ENCODE measurements around the gene PSEN1.

PSEN1 gene

GRCh38 chr14:73239393-73240241 lies 103.3 kb downstream of the PSEN1 start:
- DNase-seq (ENCODE audit: low read depth in 2 of 2): no peak

DNA sequence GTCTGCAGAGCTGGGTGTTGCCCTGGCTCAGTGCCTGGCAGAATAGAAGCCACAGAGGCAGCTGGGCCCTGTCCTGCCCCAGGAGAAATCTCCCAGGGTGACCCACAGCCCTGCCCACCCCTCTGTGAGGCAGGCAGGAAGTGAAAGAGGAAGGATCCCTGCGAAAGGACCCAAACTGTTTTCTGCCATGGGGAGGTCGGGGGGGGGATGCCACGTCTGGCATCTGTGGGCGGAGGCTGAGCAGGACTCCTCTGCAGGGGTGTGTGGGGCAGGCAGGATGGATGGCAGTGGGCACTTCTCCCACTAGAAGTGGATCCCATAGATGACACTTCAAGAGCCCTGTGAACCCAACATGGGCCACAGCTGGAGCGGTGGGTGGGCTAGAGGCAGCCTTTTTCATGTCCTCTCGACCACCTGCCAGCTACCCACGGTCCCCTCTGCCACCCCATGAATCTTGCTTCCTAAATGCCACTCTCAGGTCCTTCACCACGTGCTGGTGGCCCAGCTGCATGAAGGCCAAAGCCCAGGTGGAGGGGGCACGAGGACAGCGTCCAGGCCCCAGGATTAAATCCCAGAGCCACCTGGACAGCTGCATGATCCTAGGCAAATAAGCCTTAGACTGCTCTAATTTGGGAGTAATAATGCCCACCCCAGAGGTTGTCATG lies 104.6 kb downstream of the PSEN1 start:
- no peak for DNase-seq (ENCODE audit: low read depth in 2 of 2)

GRCh38 chr14:73241481-73242165 lies 105.3 kb downstream of the PSEN1 start:
- no peak for DNase-seq (ENCODE audit: low read depth in 2 of 2)

- no peak for DNase-seq (ENCODE audit: low read depth in 2 of 2)
Observed at GRCh38 chr14:73242357-73242901, 106.1 kb downstream of the PSEN1 start.

- no peak for DNase-seq (ENCODE audit: low read depth in 2 of 2)
Observed at GRCh38 chr14:73243341-73243740, 107.0 kb downstream of the PSEN1 start.

GRCh38 chr14:73243748-73244147 lies 107.4 kb downstream of the PSEN1 start:
- no peak for DNase-seq (ENCODE audit: low read depth in 2 of 2)

DNA sequence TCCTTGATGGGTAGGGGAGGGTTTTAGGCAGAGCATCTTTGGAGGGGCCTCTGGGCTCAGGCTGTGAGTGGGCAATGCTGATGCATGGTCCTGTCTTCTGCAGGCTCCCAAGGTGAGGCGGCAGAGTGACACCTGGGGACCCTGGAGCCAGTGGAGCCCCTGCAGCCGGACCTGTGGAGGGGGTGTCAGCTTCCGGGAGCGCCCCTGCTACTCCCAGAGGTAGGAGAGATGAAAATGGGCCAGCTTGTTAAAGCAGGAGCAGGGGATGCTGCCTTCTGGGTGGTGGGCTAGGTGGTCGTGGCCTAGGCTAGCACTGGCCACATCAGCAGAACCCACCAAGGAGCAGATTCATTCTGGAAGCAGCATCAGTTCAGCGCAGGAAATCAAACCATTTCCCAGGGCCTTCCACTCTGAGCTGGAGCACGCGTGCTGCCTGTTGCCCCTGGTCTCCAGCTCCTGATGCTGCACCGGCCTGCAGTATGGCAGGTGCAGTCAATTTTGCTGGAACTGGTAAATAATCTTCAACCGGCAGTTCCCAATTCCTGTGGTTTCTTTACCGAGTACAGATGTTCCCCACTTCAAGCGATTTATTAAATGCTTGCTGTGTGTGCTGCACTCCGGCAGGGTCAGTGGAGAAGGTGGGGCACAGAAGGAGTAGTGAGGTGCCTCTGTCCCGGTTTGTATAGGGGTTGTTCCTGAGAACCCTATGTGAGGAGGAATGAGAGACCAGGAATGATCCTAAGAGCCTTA lies 108.4 kb downstream of the PSEN1 start:
- DNase-seq (ENCODE audit: low read depth in 2 of 2): no peak

GRCh38 chr14:73245480-73246325 lies 109.4 kb downstream of the PSEN1 start:
- no peak for DNase-seq (ENCODE audit: low read depth in 2 of 2)

GRCh38 chr14:73246387-73247150 lies 110.3 kb downstream of the PSEN1 start:
- DNase-seq (ENCODE audit: low read depth in 2 of 2): no peak

DNA sequence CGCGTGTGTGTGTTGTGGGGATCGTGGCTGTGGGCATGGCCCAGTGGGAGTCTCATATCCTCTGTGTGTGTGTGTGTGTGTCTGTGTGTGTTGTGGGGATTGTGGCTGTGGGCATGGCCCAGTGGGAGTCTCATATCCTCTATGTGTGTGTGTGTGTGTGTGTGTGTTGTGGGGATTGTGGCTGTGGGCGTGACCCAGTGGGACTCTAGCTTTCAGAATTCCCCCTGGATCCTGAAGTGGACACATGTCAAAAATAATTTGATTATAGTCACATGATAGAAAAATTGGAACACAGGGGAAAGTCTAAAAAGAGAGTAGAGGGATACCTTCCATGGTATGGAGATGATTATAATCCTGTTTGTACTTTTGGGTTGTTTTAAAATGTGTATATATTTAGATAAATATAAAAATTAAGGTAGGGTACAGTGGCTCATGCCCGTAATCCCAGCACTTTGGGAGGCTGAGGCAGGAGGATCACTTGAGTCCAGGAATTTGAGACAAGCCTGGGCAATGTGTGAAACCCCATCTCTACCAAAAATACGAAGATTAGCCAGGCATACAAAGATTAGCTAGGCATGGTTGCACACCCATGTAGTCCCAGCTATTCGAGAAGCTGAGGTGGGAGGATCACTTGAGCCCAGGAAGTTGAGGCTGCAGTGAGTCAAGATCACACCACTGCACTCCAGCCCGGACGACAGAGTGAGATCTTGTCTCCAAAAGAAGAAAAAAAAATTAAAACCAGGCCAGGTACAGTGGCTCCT lies 112.0 kb downstream of the PSEN1 start:
- no peak for DNase-seq (ENCODE audit: low read depth in 2 of 2)

GRCh38 chr14:73249108-73249507 lies 112.8 kb downstream of the PSEN1 start:
- DNase-seq (ENCODE audit: low read depth in 2 of 2): no peak

GRCh38 chr14:73249564-73250316 lies 113.4 kb downstream of the PSEN1 start:
- DNase-seq (ENCODE audit: low read depth in 2 of 2): no peak

DNA sequence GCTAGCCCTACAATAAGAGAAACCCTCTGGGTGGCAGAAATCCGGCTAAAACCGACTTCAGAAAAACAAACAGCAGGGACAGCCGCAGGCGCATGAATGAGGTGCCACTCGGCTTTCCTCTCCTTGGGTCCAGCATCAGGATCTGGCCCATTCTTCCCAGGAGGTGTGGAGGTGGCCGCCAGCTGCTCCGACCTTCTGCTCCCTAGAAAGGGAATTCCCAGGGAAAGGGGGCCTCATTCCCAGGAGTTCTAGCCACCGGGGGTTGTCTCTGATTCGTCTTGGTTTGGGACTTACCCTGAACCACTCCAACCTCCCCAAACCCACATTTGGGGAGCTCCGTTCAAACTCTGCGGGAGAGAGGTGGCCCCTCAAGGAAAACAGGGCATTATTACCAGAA lies 114.0 kb downstream of the PSEN1 start:
- DNase-seq (ENCODE audit: low read depth in 2 of 2): no peak

DNA sequence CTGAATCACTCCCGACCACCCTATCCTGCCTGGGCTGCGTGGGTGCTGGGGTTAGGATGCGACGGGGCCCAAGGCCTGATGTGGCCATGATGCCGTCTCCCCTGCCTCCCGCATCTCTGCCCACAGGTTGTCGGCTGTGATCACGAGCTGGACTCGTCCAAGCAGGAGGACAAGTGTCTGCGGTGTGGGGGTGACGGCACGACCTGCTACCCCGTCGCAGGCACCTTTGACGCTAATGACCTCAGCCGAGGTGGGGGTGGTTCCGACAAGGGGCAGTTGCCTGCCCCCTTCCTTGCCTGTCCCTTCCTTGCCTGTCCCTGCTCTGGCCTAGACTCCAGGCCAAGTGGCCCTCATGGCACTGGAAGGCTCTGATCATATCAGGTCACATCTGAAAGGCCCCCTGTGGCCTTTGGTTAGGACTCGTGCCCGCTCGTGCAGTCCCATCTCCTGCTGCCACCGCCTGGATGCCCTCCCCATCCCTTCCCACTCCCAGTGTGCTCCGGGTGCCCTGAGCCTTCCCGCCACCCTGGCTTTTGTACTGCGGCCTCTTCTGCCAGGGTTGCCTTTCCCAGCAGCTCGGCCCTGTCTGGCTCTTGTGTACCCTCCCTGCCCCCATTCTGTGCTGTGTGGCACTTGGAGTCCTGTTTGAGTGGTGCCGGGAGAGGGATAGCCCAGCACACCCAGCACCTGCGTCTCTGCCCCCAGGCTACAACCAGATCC lies 114.6 kb downstream of the PSEN1 start:
- DNase-seq (ENCODE audit: low read depth in 2 of 2): no peak

GRCh38 chr14:73251516-73252215 lies 115.4 kb downstream of the PSEN1 start:
- DNase-seq (ENCODE audit: low read depth in 2 of 2): no peak

GRCh38 chr14:73252491-73253322 lies 116.4 kb downstream of the PSEN1 start:
- DNase-seq (ENCODE audit: low read depth in 2 of 2): no peak

DNA sequence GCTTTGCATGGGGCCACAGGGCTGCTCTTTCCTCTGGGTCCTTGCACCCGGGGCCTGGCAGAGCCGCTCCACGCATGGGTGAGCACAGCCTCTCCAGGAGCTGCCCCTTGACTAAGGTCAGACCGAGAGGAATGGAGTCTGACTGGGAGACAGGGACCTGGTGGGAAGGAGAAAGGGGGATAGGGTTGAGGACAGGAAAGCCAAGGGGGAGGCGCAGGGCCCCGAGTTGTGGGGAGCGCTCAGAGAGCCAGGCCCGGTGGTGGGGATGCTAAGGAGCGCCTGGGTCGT lies 117.0 kb downstream of the PSEN1 start:
- DNase-seq (ENCODE audit: low read depth in 2 of 2): no peak
